Loucy (cell line): ENCODE results near the gene FAM25A.

Source experiments
- H2AFZ ChIP-seq: fragments of 200-600 bp; sonication (generic); 2 replicates; pipeline ENCODE4 v1.6.0; 2016; ENCODE audit warnings: antibody characterized with exemption, mild to moderate bottlenecking, low read length, moderate library complexity
- H3F3A ChIP-seq: fragments of 200-600 bp; 2 replicates; pipeline ENCODE4 v1.6.0; 2016; ENCODE audit warnings: antibody characterized with exemption, low read depth, mild to moderate bottlenecking
- H3K27me3 ChIP-seq: fragments of 200-600 bp; sonication (generic); 2 replicates; pipeline ENCODE4 v1.6.1; 2014; ENCODE audit warnings: low read length, mild to moderate bottlenecking; ENCODE audit not compliant: insufficient read depth, poor library complexity, severe bottlenecking
- H3K36me3 ChIP-seq: fragments of 200-600 bp; sonication (generic); 2 replicates; pipeline ENCODE4 v1.6.1; 2016; ENCODE audit warnings: low read length; ENCODE audit not compliant: insufficient read depth
- H3K4me1 ChIP-seq: fragments of 200-600 bp; sonication (generic); 2 replicates; pipeline ENCODE4 v1.5.1; 2014; ENCODE audit warnings: low read length, mild to moderate bottlenecking; ENCODE audit not compliant: insufficient read depth, poor library complexity, severe bottlenecking
- H3K4me2 ChIP-seq: fragments of 200-600 bp; sonication (generic); 2 replicates; pipeline ENCODE4 v1.6.0; 2014; ENCODE audit warnings: antibody characterized with exemption, low read length, low read depth, mild to moderate bottlenecking; ENCODE audit not compliant: poor library complexity, severe bottlenecking
- H3K4me3 ChIP-seq: fragments of 200-600 bp; sonication (generic); 2 replicates; pipeline ENCODE4 v1.5.1; 2014; ENCODE audit warnings: low read length, mild to moderate bottlenecking, mixed read lengths; ENCODE audit not compliant: poor library complexity, severe bottlenecking
- H3K79me2 ChIP-seq: fragments of 200-600 bp; sonication (generic); 2 replicates; pipeline ENCODE4 v1.6.1; 2014; ENCODE audit warnings: low read length; ENCODE audit not compliant: insufficient read depth
- H3K9ac ChIP-seq: fragments of 200-600 bp; sonication (generic); 2 replicates; pipeline ENCODE4 v1.6.0; 2014; ENCODE audit warnings: mild to moderate bottlenecking, low read depth, low read length, moderate library complexity; ENCODE audit not compliant: poor library complexity, severe bottlenecking
- H3K9me2 ChIP-seq: fragments of 200-600 bp; sonication (generic); replicated peaks from 2 replicates; pipeline ENCODE4 v1.6.1; 2016; ENCODE audit warnings: low read depth, low read length, mixed read lengths
- H3K9me3 ChIP-seq: fragments of 200-600 bp; sonication (generic); 2 replicates; pipeline ENCODE4 v1.6.1; 2014; ENCODE audit warnings: mild to moderate bottlenecking, antibody characterized with exemption, low read length, low read depth; ENCODE audit not compliant: insufficient read depth
- H4K20me1 ChIP-seq: fragments of 200-600 bp; sonication (generic); 2 replicates; pipeline ENCODE4 v1.6.0; 2014; ENCODE audit warnings: antibody characterized with exemption, low read length, mild to moderate bottlenecking; ENCODE audit not compliant: insufficient read depth, poor library complexity, severe bottlenecking
- CTCF ChIP-seq: fragments of 200-600 bp; sonication (generic); conservative IDR thresholded peaks from 2 replicates; pipeline ENCODE4 v1.5.1; 2014; ENCODE audit warnings: mild to moderate bottlenecking, antibody characterized with exemption, low read length
- EZH2phosphoT487 ChIP-seq: fragments of 200-600 bp; IDR thresholded peaks from 2 replicates; pipeline ENCODE4 v1.6.1; 2018; ENCODE audit warnings: antibody characterized with exemption, mild to moderate bottlenecking, moderate library complexity, borderline replicate concordance

FAM25A gene

GRCh38 chr10:87030912-87031635 is 11.0 kb downstream of the FAM25A start:
- H3K36me3 ChIP-seq = no peaks in the 10 kb centered on the region
- no peaks in the 10 kb centered on the region for H3K79me2 ChIP-seq
- no peak overlapping the region for H2AFZ ChIP-seq
- H4K20me1 ChIP-seq = no peaks in the 10 kb centered on the region
- H3K4me2 ChIP-seq = no peak overlapping the region
- TF ChIP-seq CTCF = no peak
- no peak for TF ChIP-seq EZH2phosphoT487
- no peaks in the 10 kb centered on the region for H3K27me3 ChIP-seq
- no peak overlapping the region for H3K4me3 ChIP-seq
- no peaks in the 10 kb centered on the region for H3K9me3 ChIP-seq
- H3K9ac ChIP-seq = no peak overlapping the region
- no peaks in the 10 kb centered on the region for H3F3A ChIP-seq
- no peaks in the 10 kb centered on the region for H3K9me2 ChIP-seq
- no peaks in the 10 kb centered on the region for H3K4me1 ChIP-seq

- H3K36me3 ChIP-seq = no peaks in the 10 kb centered on the region
- H2AFZ ChIP-seq = no peak overlapping the region
- H3K9me3 ChIP-seq = no peaks in the 10 kb centered on the region
- H3K4me1 ChIP-seq = no peaks in the 10 kb centered on the region
- H3K4me3 ChIP-seq = no peak overlapping the region
- H3F3A ChIP-seq = no peaks in the 10 kb centered on the region
- H3K9me2 ChIP-seq = no peaks in the 10 kb centered on the region
- H3K9ac ChIP-seq = no peak overlapping the region
- H3K27me3 ChIP-seq = no peaks in the 10 kb centered on the region
- no peaks in the 10 kb centered on the region for H3K79me2 ChIP-seq
- TF ChIP-seq CTCF = no peak
- TF ChIP-seq EZH2phosphoT487 = no peak
- H4K20me1 ChIP-seq = no peaks in the 10 kb centered on the region
- no peak overlapping the region for H3K4me2 ChIP-seq
These were observed 16.5 kb downstream of the FAM25A start for GRCh38 chr10:87036623-87037022.

GRCh38 chr10:87038286-87038717 is 18.2 kb downstream of the FAM25A start:
- H3K36me3 ChIP-seq = no peaks in the 10 kb centered on the region
- TF ChIP-seq EZH2phosphoT487 = no peak
- no peak overlapping the region for H2AFZ ChIP-seq
- no peaks in the 10 kb centered on the region for H3K9me2 ChIP-seq
- H3K4me2 ChIP-seq = no peak overlapping the region
- no peaks in the 10 kb centered on the region for H3K4me1 ChIP-seq
- H3K79me2 ChIP-seq = no peaks in the 10 kb centered on the region
- no peaks in the 10 kb centered on the region for H3K9me3 ChIP-seq
- H3K27me3 ChIP-seq = no peaks in the 10 kb centered on the region
- H3K9ac ChIP-seq = no peak overlapping the region
- H3K4me3 ChIP-seq = no peak overlapping the region
- H4K20me1 ChIP-seq = no peaks in the 10 kb centered on the region
- H3F3A ChIP-seq = no peaks in the 10 kb centered on the region

- Histone ChIP-seq H4K20me1 (no peaks in the 10 kb centered on the region), H2AFZ (no peak overlapping the region)
These were observed 18.7 kb downstream of the FAM25A start for GRCh38 chr10:87038786-87039185.

More at GRCh38 chr10:87038786-87039185, 18.7 kb downstream of the FAM25A start:
- Histone ChIP-seq H3K9me3 (no peaks in the 10 kb centered on the region), H3K27me3 (no peaks in the 10 kb centered on the region), H3F3A (no peaks in the 10 kb centered on the region), H3K4me3 (no peak overlapping the region), H3K4me1 (no peaks in the 10 kb centered on the region), H3K36me3 (no peaks in the 10 kb centered on the region), H3K9ac (no peak overlapping the region), H3K79me2 (no peaks in the 10 kb centered on the region), H3K9me2 (no peaks in the 10 kb centered on the region), H3K4me2 (no peak overlapping the region)
- TF ChIP-seq EZH2phosphoT487 (no peak), CTCF (no peak)
